ENCODE results near the gene FEV. TPM values are rescaled to one million over a fixed set of nuclear protein-coding genes. Genes with fewer than 3 reads are reported as not detected.
A peak's percentile ranks its signal among the peaks of the same experiment; 100 is the strongest.

FEV gene
- total RNA-seq, 3 donors from 2014 or later = 0.63 to 2.7 (median 1.8) TPM

- no peak for ATAC-seq
- no peaks in the 10 kb centered on the region for H3K4me1 ChIP-seq (ENCODE audit: low read depth)
- H3K9me3 ChIP-seq = no peaks in the 10 kb centered on the region
- H3K4me3 ChIP-seq = no peak overlapping the region
- H3K36me3 ChIP-seq (ENCODE audit: low read depth) = no peaks in the 10 kb centered on the region
- no peak for DNase-seq
- intact Hi-C loops (cut with DNase I, micrococcal nuclease) = no loop called here
- TF ChIP-seq CTCF (IDR thresholded peaks at IDR 0.05) = no peak
Observed at GRCh38 chr2:219020604-219021365, 35.8 kb upstream of the FEV start.

- TF ChIP-seq CTCF (IDR thresholded peaks at IDR 0.05) = no peak
- DNase-seq (peak in 2 of 3 donors; percentile 8 to 27), ATAC-seq (no peak)
- Histone ChIP-seq H3K4me3 (no peak overlapping the region), H3K36me3 (ENCODE audit: low read depth) (no peaks in the 10 kb centered on the region), H3K9me3 (no peaks in the 10 kb centered on the region), H3K4me1 (ENCODE audit: low read depth) (no peaks in the 10 kb centered on the region)
- intact Hi-C loops (cut with DNase I, micrococcal nuclease) = no loop called here
Observed at GRCh38 chr2:219019436-219019835, 34.5 kb upstream of the FEV start.

- no peaks in the 10 kb centered on the region for H3K9me3 ChIP-seq
- no peak overlapping the region for H3K4me3 ChIP-seq
- ATAC-seq = no peak
- no peaks in the 10 kb centered on the region for H3K4me1 ChIP-seq (ENCODE audit: low read depth)
- peak in 2 of 3 donors; percentile 7 to 18 for DNase-seq
- TF ChIP-seq CTCF (IDR thresholded peaks at IDR 0.05) = no peak
- H3K36me3 ChIP-seq (ENCODE audit: low read depth) = no peaks in the 10 kb centered on the region
- intact Hi-C loops (cut with DNase I, micrococcal nuclease) = no loop called here
Observed at GRCh38 chr2:219018726-219019125, 33.7 kb upstream of the FEV start.

GRCh38 chr2:219018286-219018685, 33.3 kb upstream of the FEV start:
- no peak for ATAC-seq

GRCh38 chr2:219017201-219017931, 32.4 kb upstream of the FEV start:
- Histone ChIP-seq H3K9me3 (no peaks in the 10 kb centered on the region), H3K4me3 (no peak overlapping the region), H3K4me1 (ENCODE audit: low read depth) (no peaks in the 10 kb centered on the region), H3K36me3 (ENCODE audit: low read depth) (no peaks in the 10 kb centered on the region)
- DNase-seq = peak in 2 of 3 donors; percentile 10 to 11
- TF ChIP-seq CTCF (IDR thresholded peaks at IDR 0.05) = no peak
- intact Hi-C loops (cut with DNase I, micrococcal nuclease) = no loop called here
- ATAC-seq = no peak

More at GRCh38 chr2:219018286-219018685, 33.3 kb upstream of the FEV start:
- H3K9me3 ChIP-seq = no peaks in the 10 kb centered on the region
- H3K4me1 ChIP-seq (ENCODE audit: low read depth) = no peaks in the 10 kb centered on the region
- intact Hi-C loops (cut with DNase I, micrococcal nuclease) = no loop called here
- DNase-seq = peak in 2 of 3 donors; percentile 4 to 12
- no peak for TF ChIP-seq CTCF (IDR thresholded peaks at IDR 0.05)
- H3K36me3 ChIP-seq (ENCODE audit: low read depth) = no peaks in the 10 kb centered on the region
- no peak overlapping the region for H3K4me3 ChIP-seq
